Testis (tissue), 2 donors: ENCODE results near the gene P4HTM.

ENCODE experiments used
- CTCF ChIP-seq, 3 experiments: fragments of 450-650 bp in 2 of 3; fragments of 200-600 bp in 1 of 3; sonication (generic) in 1 of 3; IDR thresholded peaks; one replicate each; pipeline ENCODE4 v1.5.1; 2016 to 2019; ENCODE audit warnings: antibody characterized with exemption in 3 of 3, mild to moderate bottlenecking in 2 of 3, moderate library complexity in 1 of 3
- POLR2A ChIP-seq: fragments of 450-650 bp; IDR thresholded peaks from one replicate; pipeline ENCODE4 v1.6.1; 2017; ENCODE audit warnings: antibody characterized with exemption, mild to moderate bottlenecking, moderate library complexity

- TF ChIP-seq CTCF (IDR thresholded peaks at IDR 0.05) (no peak), POLR2A (no peak)
Observed at GRCh38 chr3:48966876-48967361, 23.1 kb upstream of the P4HTM start.
